ENCODE results near the gene PIM2.

The PIM2 gene

GRCh38 chrX:48957827-48958634 is 39.2 kb upstream of the PIM2 start:
- peak; percentile 86 for DNase-seq (ENCODE audit: low read depth, low spot score)
- TF ChIP-seq EZH2 (IDR thresholded peaks at IDR 0.05), result no peak
- TF ChIP-seq FOXP2 (optimal IDR thresholded peaks at IDR 0.05; ENCODE audit: control extremely low read depth, extremely low read length, insufficient read depth), result no peak
- H3K36me3 ChIP-seq (ENCODE audit: insufficient read depth, low read length), result peaks cover 3% of the 10 kb centered on the region; the same call in 1 of the 2 replicates
- H3K9ac ChIP-seq (ENCODE audit: insufficient read length), result peak overlapping the region; percentile 88
- H3K27ac ChIP-seq, result peak overlapping the region; percentile 98
- H3K4me3 ChIP-seq, result peak overlapping the region; percentile 83
- no peaks in the 10 kb centered on the region for H3K9me3 ChIP-seq (ENCODE audit: low read depth, low read length)

GRCh38 chrX:48957477-48957826 is 38.6 kb upstream of the PIM2 start, which contains the start of gene OTUD5:
TSS of gene OTUD5 (minus strand) at chrX:48957607. CDS start at chrX:48957570, 37 bp downstream.
- DNase-seq (ENCODE audit: low read depth, low spot score), result no peak
- H3K27ac ChIP-seq, result peak within 1 kb of the TSS; percentile 98

GRCh38 chrX:48956728-48957414 is 38.0 kb upstream of the PIM2 start:
- Histone ChIP-seq H3K9me3 (ENCODE audit: low read depth, low read length) (no peaks in the 10 kb centered on the region), H3K4me3 (peak overlapping the region; percentile 77), H3K36me3 (ENCODE audit: insufficient read depth, low read length) (peaks cover 3% of the 10 kb centered on the region; the same call in 1 of the 2 replicates), H3K9ac (ENCODE audit: insufficient read length) (peak overlapping the region; percentile 88), H3K27ac (no peak overlapping the region)
- no peak for DNase-seq (ENCODE audit: low read depth, low spot score)
- TF ChIP-seq EZH2 (IDR thresholded peaks at IDR 0.05), result no peak
- no peak for TF ChIP-seq FOXP2 (optimal IDR thresholded peaks at IDR 0.05; ENCODE audit: control extremely low read depth, extremely low read length, insufficient read depth)
- no peak for TF ChIP-seq POLR2AphosphoS5 (IDR thresholded peaks at IDR 0.05; ENCODE audit: borderline replicate concordance, low read depth, low read length)

More at GRCh38 chrX:48957477-48957826, 38.6 kb upstream of the PIM2 start, which contains the start of gene OTUD5:
- peak within 1 kb of the TSS; percentile 83 for H3K4me3 ChIP-seq
- no peaks in the 10 kb centered on the region for H3K9me3 ChIP-seq (ENCODE audit: low read depth, low read length)
- H3K36me3 ChIP-seq (ENCODE audit: insufficient read depth, low read length), result peaks cover 3% of the 10 kb centered on the region; the same call in 1 of the 2 replicates
- H3K9ac ChIP-seq (ENCODE audit: insufficient read length), result peak within 1 kb of the TSS; percentile 88
- no peak for TF ChIP-seq FOXP2 (optimal IDR thresholded peaks at IDR 0.05; ENCODE audit: control extremely low read depth, extremely low read length, insufficient read depth)
- TF ChIP-seq EZH2 (IDR thresholded peaks at IDR 0.05), result no peak
- no peak for TF ChIP-seq POLR2AphosphoS5 (IDR thresholded peaks at IDR 0.05; ENCODE audit: borderline replicate concordance, low read depth, low read length)

GRCh38 chrX:48948589-48948988 is 29.8 kb upstream of the PIM2 start:
- Histone ChIP-seq H3K4me3 (no peak overlapping the region), H3K9ac (ENCODE audit: insufficient read length) (no peak overlapping the region), H3K9me3 (ENCODE audit: low read depth, low read length) (no peaks in the 10 kb centered on the region), H3K36me3 (ENCODE audit: insufficient read depth, low read length) (no peaks in the 10 kb centered on the region), H3K27ac (no peak overlapping the region)
- no peak for TF ChIP-seq POLR2AphosphoS5 (IDR thresholded peaks at IDR 0.05; ENCODE audit: borderline replicate concordance, low read depth, low read length)
- TF ChIP-seq FOXP2 (optimal IDR thresholded peaks at IDR 0.05; ENCODE audit: control extremely low read depth, extremely low read length, insufficient read depth), result no peak
- no peak for TF ChIP-seq EZH2 (IDR thresholded peaks at IDR 0.05)
- no peak for DNase-seq (ENCODE audit: low read depth, low spot score)

GRCh38 chrX:48945517-48946348 is 26.9 kb upstream of the PIM2 start:
- Histone ChIP-seq H3K9me3 (ENCODE audit: low read depth, low read length) (no peaks in the 10 kb centered on the region), H3K27ac (no peak overlapping the region), H3K9ac (ENCODE audit: insufficient read length) (no peak overlapping the region), H3K36me3 (ENCODE audit: insufficient read depth, low read length) (peaks cover 3% of the 10 kb centered on the region; the same call in 1 of the 2 replicates), H3K4me3 (no peak overlapping the region)
- DNase-seq (ENCODE audit: low read depth, low spot score), result no peak
- TF ChIP-seq POLR2AphosphoS5 (IDR thresholded peaks at IDR 0.05; ENCODE audit: borderline replicate concordance, low read depth, low read length) (no peak), EZH2 (IDR thresholded peaks at IDR 0.05) (no peak), FOXP2 (optimal IDR thresholded peaks at IDR 0.05; ENCODE audit: control extremely low read depth, extremely low read length, insufficient read depth) (no peak)

GRCh38 chrX:48942895-48943294 is 24.1 kb upstream of the PIM2 start:
- H3K27ac ChIP-seq, result no peak overlapping the region
- no peak for TF ChIP-seq EZH2 (IDR thresholded peaks at IDR 0.05)
- no peak for TF ChIP-seq POLR2AphosphoS5 (IDR thresholded peaks at IDR 0.05; ENCODE audit: borderline replicate concordance, low read depth, low read length)
- no peak for TF ChIP-seq FOXP2 (optimal IDR thresholded peaks at IDR 0.05; ENCODE audit: control extremely low read depth, extremely low read length, insufficient read depth)
- no peak overlapping the region for H3K9ac ChIP-seq (ENCODE audit: insufficient read length)
- peaks cover 3% of the 10 kb centered on the region; the same call in 1 of the 2 replicates for H3K36me3 ChIP-seq (ENCODE audit: insufficient read depth, low read length)
- no peak overlapping the region for H3K4me3 ChIP-seq
- H3K9me3 ChIP-seq (ENCODE audit: low read depth, low read length), result no peaks in the 10 kb centered on the region
- no peak for DNase-seq (ENCODE audit: low read depth, low spot score)

GRCh38 chrX:48940404-48940955 is 21.7 kb upstream of the PIM2 start:
- DNase-seq (ENCODE audit: low read depth, low spot score), result no peak
- Histone ChIP-seq H3K4me3 (no peak overlapping the region), H3K27ac (no peak overlapping the region), H3K36me3 (ENCODE audit: insufficient read depth, low read length) (peaks cover 3% of the 10 kb centered on the region; the same call in 1 of the 2 replicates), H3K9me3 (ENCODE audit: low read depth, low read length) (no peaks in the 10 kb centered on the region), H3K9ac (ENCODE audit: insufficient read length) (no peak overlapping the region)
- no peak for TF ChIP-seq POLR2AphosphoS5 (IDR thresholded peaks at IDR 0.05; ENCODE audit: borderline replicate concordance, low read depth, low read length)
- TF ChIP-seq EZH2 (IDR thresholded peaks at IDR 0.05), result no peak
- no peak for TF ChIP-seq FOXP2 (optimal IDR thresholded peaks at IDR 0.05; ENCODE audit: control extremely low read depth, extremely low read length, insufficient read depth)
